OCI-M2 (cell line): ENCODE results near the gene USP9X.
"Not testable (repeated sequence)": the region's sequence is repeated elsewhere in the genome, so short reads cannot be mapped to it uniquely, and the experiment has no call there.

ENCODE experiments used
- DNase-seq: peaks from one replicate; lab custom pipeline; 2025; ENCODE audit not compliant: unreplicated experiment; lab: John Stamatoyannopoulos, UW

The USP9X gene

GRCh38 chrX:41276661-41277506, 191.6 kb downstream of the USP9X start:
- no peak for DNase-seq

GRCh38 chrX:41282307-41282706, 197.1 kb downstream of the USP9X start:
- not testable (repeated sequence) for DNase-seq

- not testable (repeated sequence) for DNase-seq
Observed at GRCh38 chrX:41285928-41286327, 200.7 kb downstream of the USP9X start.
